ENCODE results near the gene ANKS1B.

DNA sequence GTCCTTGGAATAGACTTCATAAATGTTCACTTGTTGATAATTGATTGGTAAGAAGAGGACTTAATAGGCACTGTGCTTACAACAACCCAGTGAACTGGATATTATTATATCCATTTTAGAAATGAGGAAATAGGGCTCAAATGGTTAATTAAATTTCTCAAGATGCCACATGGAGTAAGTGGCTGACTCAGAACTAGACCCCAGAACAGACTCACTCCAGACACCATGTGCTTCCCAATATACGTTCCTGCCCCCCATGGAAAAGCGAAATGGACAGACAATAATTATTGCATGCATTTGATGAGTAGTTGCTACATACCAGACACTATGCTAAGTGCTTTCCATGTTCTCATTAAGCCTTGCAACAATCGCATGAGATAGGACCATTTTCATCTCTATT is 895 bp upstream of the ANKS1B start:
- TF ChIP-seq, protein P1, sequence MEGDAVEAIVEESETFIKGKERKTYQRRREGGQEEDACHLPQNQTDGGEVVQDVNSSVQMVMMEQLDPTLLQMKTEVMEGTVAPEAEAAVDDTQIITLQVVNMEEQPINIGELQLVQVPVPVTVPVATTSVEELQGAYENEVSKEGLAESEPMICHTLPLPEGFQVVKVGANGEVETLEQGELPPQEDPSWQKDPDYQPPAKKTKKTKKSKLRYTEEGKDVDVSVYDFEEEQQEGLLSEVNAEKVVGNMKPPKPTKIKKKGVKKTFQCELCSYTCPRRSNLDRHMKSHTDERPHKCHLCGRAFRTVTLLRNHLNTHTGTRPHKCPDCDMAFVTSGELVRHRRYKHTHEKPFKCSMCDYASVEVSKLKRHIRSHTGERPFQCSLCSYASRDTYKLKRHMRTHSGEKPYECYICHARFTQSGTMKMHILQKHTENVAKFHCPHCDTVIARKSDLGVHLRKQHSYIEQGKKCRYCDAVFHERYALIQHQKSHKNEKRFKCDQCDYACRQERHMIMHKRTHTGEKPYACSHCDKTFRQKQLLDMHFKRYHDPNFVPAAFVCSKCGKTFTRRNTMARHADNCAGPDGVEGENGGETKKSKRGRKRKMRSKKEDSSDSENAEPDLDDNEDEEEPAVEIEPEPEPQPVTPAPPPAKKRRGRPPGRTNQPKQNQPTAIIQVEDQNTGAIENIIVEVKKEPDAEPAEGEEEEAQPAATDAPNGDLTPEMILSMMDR (IDR thresholded peaks at IDR 0.05), result no peak
- no peak for TF ChIP-seq EP300 (IDR thresholded peaks at IDR 0.05)

Measured in suprapubic skin (tissue), 3 donors.